ENCODE results near the gene NAT8L.

GRCh38 chr4:2084316-2084715, 25.2 kb downstream of the NAT8L start:
- TF ChIP-seq JUND (CRISPR knock-in tag; IDR thresholded peaks at IDR 0.05), result no peak
- TF ChIP-seq HNRNPL (IDR thresholded peaks at IDR 0.05; ENCODE audit: low read depth, low read length), result no peak
- TF ChIP-seq TBP (CRISPR knock-in tag; IDR thresholded peaks at IDR 0.05), result no peak
- TF ChIP-seq E2F5 (CRISPR knock-in tag; conservative IDR thresholded peaks at IDR 0.05), result no peak
- no peak for TF ChIP-seq SRSF1 (optimal IDR thresholded peaks at IDR 0.05; ENCODE audit: low read depth, low read length)
- TF ChIP-seq POLR2AphosphoS5 (IDR thresholded peaks at IDR 0.05; ENCODE audit: low read depth, low read length), result no peak
- TF ChIP-seq MAFK (conservative IDR thresholded peaks at IDR 0.05 in 1 of 2, IDR thresholded peaks at IDR 0.05 in 1 of 2; ENCODE audit: low read length in 2 of 2), result no peak
